ENCODE data around the gene ZNF521. TPM values are rescaled to one million over a fixed set of nuclear protein-coding genes. Genes with fewer than 3 reads are reported as not detected.

ZNF521 gene
- total RNA-seq, 1 experiment from 2014 or later, result not detected

DNA sequence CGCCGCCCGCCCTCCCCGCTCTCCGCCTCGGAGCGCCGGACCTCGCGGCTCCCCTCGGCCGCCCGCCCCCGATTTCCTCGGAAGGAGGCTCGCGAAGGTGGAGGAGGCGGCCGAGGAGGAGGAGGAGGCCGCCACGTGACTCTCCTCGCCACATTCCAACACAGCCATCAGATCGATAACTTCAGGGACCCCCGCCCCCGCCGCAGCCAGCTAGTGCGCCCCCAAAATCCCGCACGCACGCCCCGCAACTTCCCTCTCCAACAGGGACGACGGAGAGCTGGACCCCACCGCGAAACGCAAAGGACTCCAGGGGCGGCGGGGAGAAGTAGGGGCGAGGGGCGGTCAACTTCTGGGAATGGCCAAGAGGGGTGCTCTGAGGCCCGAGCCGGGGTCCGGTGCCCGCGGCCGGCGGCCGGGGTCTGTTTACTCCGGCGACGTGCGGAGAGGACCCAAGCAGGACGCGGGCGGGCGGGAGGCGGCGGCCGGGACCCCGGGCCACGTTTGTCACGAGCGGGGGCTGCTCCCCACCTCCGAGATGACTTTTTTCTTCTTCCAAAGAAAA is 2.0 kb downstream of the ZNF521 start:
- Histone ChIP-seq H3K36me3 (ENCODE audit: insufficient read depth, low read length, poor library complexity, severe bottlenecking) (no peaks in the 10 kb centered on the region), H3K27ac (ENCODE audit: low read depth, low read length, poor library complexity, severe bottlenecking) (no peak overlapping the region), H3K27me3 (replicated peaks; ENCODE audit: insufficient read depth, low read depth, low read length, poor library complexity) (peaks cover 96% of the 10 kb centered on the region), H3K9me3 (ENCODE audit: low read depth, low read length, poor library complexity, severe bottlenecking) (no peaks in the 10 kb centered on the region), H3K4me3 (ENCODE audit: low read depth, low read length, poor library complexity, severe bottlenecking) (no peak overlapping the region), H3K4me1 (ENCODE audit: insufficient read depth, low read length, poor library complexity, severe bottlenecking) (peaks cover 8% of the 10 kb centered on the region)
- intact Hi-C loops (cut with micrococcal nuclease; ENCODE audit: unreplicated experiment), result no loop called here
- ChIA-PET POLR2A (ENCODE audit: low non-redundant PET) (no interaction called here), CTCF (no interaction called here)
- DNase-seq (ENCODE audit: low spot score), result no peak
- no TSS peak for BruUV-seq (replicated peaks)
- no peak for TF ChIP-seq EZH2 (IDR thresholded peaks at IDR 0.05; ENCODE audit: borderline replicate concordance, low read depth, low read length, poor library complexity, severe bottlenecking)
- TF ChIP-seq, protein P1, sequence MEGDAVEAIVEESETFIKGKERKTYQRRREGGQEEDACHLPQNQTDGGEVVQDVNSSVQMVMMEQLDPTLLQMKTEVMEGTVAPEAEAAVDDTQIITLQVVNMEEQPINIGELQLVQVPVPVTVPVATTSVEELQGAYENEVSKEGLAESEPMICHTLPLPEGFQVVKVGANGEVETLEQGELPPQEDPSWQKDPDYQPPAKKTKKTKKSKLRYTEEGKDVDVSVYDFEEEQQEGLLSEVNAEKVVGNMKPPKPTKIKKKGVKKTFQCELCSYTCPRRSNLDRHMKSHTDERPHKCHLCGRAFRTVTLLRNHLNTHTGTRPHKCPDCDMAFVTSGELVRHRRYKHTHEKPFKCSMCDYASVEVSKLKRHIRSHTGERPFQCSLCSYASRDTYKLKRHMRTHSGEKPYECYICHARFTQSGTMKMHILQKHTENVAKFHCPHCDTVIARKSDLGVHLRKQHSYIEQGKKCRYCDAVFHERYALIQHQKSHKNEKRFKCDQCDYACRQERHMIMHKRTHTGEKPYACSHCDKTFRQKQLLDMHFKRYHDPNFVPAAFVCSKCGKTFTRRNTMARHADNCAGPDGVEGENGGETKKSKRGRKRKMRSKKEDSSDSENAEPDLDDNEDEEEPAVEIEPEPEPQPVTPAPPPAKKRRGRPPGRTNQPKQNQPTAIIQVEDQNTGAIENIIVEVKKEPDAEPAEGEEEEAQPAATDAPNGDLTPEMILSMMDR (conservative IDR thresholded peaks at IDR 0.05; ENCODE audit: low read depth, low read length), result no peak

DNA sequence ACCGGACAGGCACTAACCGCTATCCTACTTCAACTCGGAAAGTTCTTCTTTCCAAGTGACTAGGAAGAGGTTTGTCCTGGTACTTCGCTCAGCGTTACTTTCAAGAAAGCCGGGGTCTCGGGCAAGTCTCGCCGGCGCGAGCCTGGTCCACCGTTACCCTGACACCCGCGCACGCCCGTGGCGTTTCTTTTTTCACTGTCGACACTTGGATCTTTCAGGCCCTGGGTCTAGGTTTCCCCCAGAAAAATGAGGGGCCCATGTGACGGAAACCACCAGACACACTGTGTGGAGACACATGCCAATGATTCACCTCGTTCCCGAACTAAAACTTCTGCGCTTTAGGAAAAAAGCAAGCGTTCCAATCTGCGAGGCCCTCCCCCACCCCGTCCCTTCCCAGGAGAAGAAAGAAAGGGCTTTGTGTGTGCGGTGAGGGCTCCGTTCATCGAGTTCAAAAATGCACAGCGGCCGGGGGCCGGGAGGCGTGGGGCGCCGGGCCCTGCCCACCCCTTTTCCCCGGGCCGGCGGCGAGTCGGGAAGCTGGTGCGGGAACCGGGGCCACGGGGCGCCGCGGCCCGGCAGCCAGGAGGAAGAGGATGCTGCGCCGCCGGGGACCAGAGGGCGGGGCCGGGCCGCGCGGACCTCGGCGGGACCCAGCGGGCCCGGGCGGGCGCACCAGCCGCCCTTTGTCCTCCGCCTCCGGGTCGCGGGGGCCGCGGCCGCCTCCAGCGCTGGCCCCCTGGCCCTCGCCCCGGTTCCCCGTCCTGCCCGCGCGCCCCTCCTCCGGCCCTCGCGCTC is 2.6 kb downstream of the ZNF521 start:
- no peak for DNase-seq (ENCODE audit: low spot score)
- Histone ChIP-seq H3K4me1 (ENCODE audit: insufficient read depth, low read length, poor library complexity, severe bottlenecking) (peaks cover 8% of the 10 kb centered on the region), H3K36me3 (ENCODE audit: insufficient read depth, low read length, poor library complexity, severe bottlenecking) (no peaks in the 10 kb centered on the region), H3K27ac (ENCODE audit: low read depth, low read length, poor library complexity, severe bottlenecking) (no peak overlapping the region), H3K27me3 (replicated peaks; ENCODE audit: insufficient read depth, low read depth, low read length, poor library complexity) (peaks cover 96% of the 10 kb centered on the region), H3K4me3 (ENCODE audit: low read depth, low read length, poor library complexity, severe bottlenecking) (no peak overlapping the region), H3K9me3 (ENCODE audit: low read depth, low read length, poor library complexity, severe bottlenecking) (no peaks in the 10 kb centered on the region)
- CTCF ChIA-PET, result no interaction called here
- no TSS peak for BruUV-seq (replicated peaks)
- TF ChIP-seq EZH2 (IDR thresholded peaks at IDR 0.05; ENCODE audit: borderline replicate concordance, low read depth, low read length, poor library complexity, severe bottlenecking), result peak; percentile 92
- TF ChIP-seq, protein P1 (conservative IDR thresholded peaks at IDR 0.05; ENCODE audit: low read depth, low read length), result no peak
- intact Hi-C loops (cut with micrococcal nuclease; ENCODE audit: unreplicated experiment), result no loop called here
- POLR2A ChIA-PET (ENCODE audit: low non-redundant PET), result no interaction called here

DNA sequence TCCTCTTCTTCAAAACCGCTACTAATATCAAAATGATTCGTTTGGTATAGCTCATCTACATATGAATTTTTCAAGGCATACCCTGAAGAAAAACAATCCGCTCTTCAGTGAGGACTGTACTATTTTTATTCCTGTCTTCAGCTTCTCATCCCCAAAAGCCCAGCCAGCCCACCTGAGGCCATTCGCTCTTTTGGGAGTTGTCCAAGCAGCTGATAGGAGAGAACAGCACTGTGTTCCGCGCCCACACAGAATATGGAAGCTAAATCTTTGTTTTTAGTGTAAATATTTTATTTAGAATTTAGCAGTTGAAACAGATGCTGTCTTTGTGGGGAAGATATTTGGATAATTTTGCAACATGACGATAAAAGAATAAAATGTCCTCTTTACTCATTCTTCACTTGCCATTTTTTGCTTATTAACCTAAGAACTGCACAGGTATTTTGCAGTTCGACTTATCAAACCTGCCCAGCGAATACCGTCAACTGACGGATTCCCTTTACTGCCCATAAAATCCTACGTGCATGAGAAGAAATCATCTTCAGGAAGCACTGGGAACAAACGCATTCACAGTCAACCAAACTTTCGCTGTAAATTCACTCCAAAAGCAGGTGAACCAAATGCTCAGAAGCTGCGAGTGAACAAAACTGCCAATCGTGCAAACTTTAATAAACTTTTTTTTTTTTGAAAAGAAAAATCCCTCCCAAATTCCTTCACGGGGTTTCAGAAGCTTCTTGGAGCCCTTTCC is 3.4 kb downstream of the ZNF521 start:
- ChIA-PET CTCF (no interaction called here), POLR2A (ENCODE audit: low non-redundant PET) (no interaction called here)
- Histone ChIP-seq H3K27me3 (replicated peaks; ENCODE audit: insufficient read depth, low read depth, low read length, poor library complexity) (peaks cover 96% of the 10 kb centered on the region), H3K36me3 (ENCODE audit: insufficient read depth, low read length, poor library complexity, severe bottlenecking) (no peaks in the 10 kb centered on the region), H3K27ac (ENCODE audit: low read depth, low read length, poor library complexity, severe bottlenecking) (no peak overlapping the region), H3K4me3 (ENCODE audit: low read depth, low read length, poor library complexity, severe bottlenecking) (no peak overlapping the region), H3K9me3 (ENCODE audit: low read depth, low read length, poor library complexity, severe bottlenecking) (no peaks in the 10 kb centered on the region), H3K4me1 (ENCODE audit: insufficient read depth, low read length, poor library complexity, severe bottlenecking) (peaks cover 8% of the 10 kb centered on the region)
- intact Hi-C loops (cut with micrococcal nuclease; ENCODE audit: unreplicated experiment), result no loop called here
- no peak for DNase-seq (ENCODE audit: low spot score)
- TF ChIP-seq, protein P1 (conservative IDR thresholded peaks at IDR 0.05; ENCODE audit: low read depth, low read length), result no peak
- no peak for TF ChIP-seq EZH2 (IDR thresholded peaks at IDR 0.05; ENCODE audit: borderline replicate concordance, low read depth, low read length, poor library complexity, severe bottlenecking)
- no TSS peak for BruUV-seq (replicated peaks)
